Gastroesophageal sphincter (tissue), 4 donors: Measurements from ENCODE around the gene ANKRD23. TPM values are rescaled to one million over a fixed set of nuclear protein-coding genes. Genes with fewer than 3 reads are reported as not detected.

Experiments used
- ATAC-seq: fragments of 150-250 bp; one replicate; pipeline ENCODE4 v1.9.1; 2016; ENCODE audit warnings: mild to moderate bottlenecking, moderate library complexity
- H3K27ac ChIP-seq, 4 donors: fragments of 200-600 bp; sonication (generic) in 3 of 4; 1 replicate in 3 of 4; 2 replicates in 1 of 4; pipeline ENCODE4 v1.5.1; 2016 to 2019
- H3K27me3 ChIP-seq: fragments of 200-600 bp; sonication (generic); one replicate; pipeline ENCODE4 v1.5.1; 2019
- H3K36me3 ChIP-seq, 2 donors: fragments of 200-600 bp; sonication (generic); one replicate each; pipeline ENCODE4 v1.5.1; 2019; ENCODE audit warnings: control low read depth in 1 of 2
- H3K4me1 ChIP-seq, 3 donors: fragments of 200-600 bp; sonication (generic); 1 replicate in 2 of 3; 2 replicates in 1 of 3; pipeline ENCODE4 v1.5.1; 2016 to 2019; ENCODE audit warnings: control low read depth in 2 of 3
- H3K4me3 ChIP-seq, 2 donors: fragments of 200-600 bp; sonication (generic); one replicate each; pipeline ENCODE4 v1.5.1; 2019; ENCODE audit warnings: mild to moderate bottlenecking in 1 of 2, moderate library complexity in 1 of 2
- H3K9me3 ChIP-seq, 3 donors: fragments of 200-600 bp; sonication (generic); one replicate each; pipeline ENCODE4 v1.5.1; 2017 to 2019; ENCODE audit warnings: control low read depth in 2 of 3
- EP300 ChIP-seq: sonication (generic); formaldehyde crosslinking; IDR thresholded peaks from one replicate; pipeline ENCODE4 v1.6.1; 2017; ENCODE audit warnings: antibody characterized with exemption, mild to moderate bottlenecking
- POLR2A ChIP-seq, 2 donors: fragments of 450-650 bp; IDR thresholded peaks; one replicate each; pipeline ENCODE4 v1.6.1; 2017; ENCODE audit warnings: antibody characterized with exemption in 2 of 2, mild to moderate bottlenecking in 2 of 2, moderate library complexity in 1 of 2
- POLR2AphosphoS5 ChIP-seq: sonication (generic); formaldehyde crosslinking; IDR thresholded peaks from one replicate; pipeline ENCODE4 v1.6.1; 2017; ENCODE audit warnings: antibody characterized with exemption
- WGBS, 2 donors: methylation state at CpG; one replicate each; pipeline ENCODE4 v1.1.5; 2018; ENCODE audit warnings: low coverage in 1 of 2; 5-methylcytosine and 5-hydroxymethylcytosine counted together
- total RNA-seq, 4 donors: library from RNA; depleted of rRNA; stranded (reverse); fragments of >200 nt; gene quantifications; one replicate each; pipeline ENCODE4 v1.1.0, GENCODE V29; 2016
- TF ChIP-seq, protein P1 (sequence below), 4 experiments: fragments of 200-600 bp in 2 of 4; fragments of 450-650 bp in 2 of 4; sonication (generic) in 1 of 4; IDR thresholded peaks; one replicate each; pipeline ENCODE4 v1.5.1; 2017 to 2019; ENCODE audit warnings: antibody characterized with exemption in 4 of 4, mild to moderate bottlenecking in 2 of 4, moderate library complexity in 2 of 4

ANKRD23 gene
- total RNA-seq, 4 donors from 2014 or later: 1.2 to 4.9 (median 3.1) TPM

DNA sequence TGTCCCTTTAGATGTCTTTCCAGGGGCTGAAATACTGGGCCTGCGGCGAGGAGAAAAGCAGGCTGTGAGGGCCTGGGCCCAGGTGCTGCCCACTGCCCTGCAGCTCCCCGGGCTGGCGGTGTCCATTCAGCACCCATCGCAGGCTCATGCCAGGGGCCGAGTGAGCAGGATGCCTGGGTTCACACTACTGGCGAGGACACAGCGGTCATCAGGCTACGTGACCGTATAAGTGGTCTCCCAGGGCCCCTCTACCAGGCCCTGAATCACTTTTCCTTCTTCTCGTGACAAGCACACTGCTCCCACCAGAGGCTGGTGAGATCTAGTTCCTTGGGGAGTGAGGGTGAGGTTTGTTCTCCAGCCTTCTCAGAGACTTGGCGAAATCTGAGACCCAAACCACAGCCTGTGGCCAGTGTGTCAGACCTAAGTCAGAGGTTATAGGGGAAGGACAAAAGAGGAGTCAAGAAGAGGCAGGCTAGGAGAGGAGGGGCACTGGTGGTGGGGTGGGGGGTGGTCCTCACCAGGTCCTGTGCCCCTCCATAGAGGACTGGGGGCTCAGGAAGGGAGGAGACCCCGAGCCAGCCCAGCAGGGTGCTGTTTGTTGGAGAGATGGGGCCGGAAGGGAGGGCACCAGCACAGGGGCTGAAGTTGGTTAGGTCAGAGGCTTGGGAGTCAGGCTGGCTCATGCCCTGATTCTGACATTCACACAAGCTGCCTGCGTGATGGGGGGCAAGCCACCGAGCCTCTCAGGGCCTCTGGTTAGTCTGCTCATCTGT is 32.6 kb upstream of the ANKRD23 start:
- Histone ChIP-seq H3K4me1 (peaks cover 0 to 36% (median 17%) of the 10 kb centered on the region in 3 donors), H3K27me3 (no peaks in the 10 kb centered on the region), H3K4me3 (no peak overlapping the region), H3K27ac (no peak overlapping the region), H3K9me3 (no peaks in the 10 kb centered on the region), H3K36me3 (no peaks in the 10 kb centered on the region)
- ATAC-seq: no peak
- WGBS, 2 donors: 50 to 83% methylated on average over 1 of the region's 16 CpGs
- TF ChIP-seq POLR2AphosphoS5 (no peak), EP300 (no peak), POLR2A (IDR thresholded peaks at IDR 0.05) (no peak)
- TF ChIP-seq, protein P1, sequence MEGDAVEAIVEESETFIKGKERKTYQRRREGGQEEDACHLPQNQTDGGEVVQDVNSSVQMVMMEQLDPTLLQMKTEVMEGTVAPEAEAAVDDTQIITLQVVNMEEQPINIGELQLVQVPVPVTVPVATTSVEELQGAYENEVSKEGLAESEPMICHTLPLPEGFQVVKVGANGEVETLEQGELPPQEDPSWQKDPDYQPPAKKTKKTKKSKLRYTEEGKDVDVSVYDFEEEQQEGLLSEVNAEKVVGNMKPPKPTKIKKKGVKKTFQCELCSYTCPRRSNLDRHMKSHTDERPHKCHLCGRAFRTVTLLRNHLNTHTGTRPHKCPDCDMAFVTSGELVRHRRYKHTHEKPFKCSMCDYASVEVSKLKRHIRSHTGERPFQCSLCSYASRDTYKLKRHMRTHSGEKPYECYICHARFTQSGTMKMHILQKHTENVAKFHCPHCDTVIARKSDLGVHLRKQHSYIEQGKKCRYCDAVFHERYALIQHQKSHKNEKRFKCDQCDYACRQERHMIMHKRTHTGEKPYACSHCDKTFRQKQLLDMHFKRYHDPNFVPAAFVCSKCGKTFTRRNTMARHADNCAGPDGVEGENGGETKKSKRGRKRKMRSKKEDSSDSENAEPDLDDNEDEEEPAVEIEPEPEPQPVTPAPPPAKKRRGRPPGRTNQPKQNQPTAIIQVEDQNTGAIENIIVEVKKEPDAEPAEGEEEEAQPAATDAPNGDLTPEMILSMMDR (IDR thresholded peaks at IDR 0.05): no peak

DNA sequence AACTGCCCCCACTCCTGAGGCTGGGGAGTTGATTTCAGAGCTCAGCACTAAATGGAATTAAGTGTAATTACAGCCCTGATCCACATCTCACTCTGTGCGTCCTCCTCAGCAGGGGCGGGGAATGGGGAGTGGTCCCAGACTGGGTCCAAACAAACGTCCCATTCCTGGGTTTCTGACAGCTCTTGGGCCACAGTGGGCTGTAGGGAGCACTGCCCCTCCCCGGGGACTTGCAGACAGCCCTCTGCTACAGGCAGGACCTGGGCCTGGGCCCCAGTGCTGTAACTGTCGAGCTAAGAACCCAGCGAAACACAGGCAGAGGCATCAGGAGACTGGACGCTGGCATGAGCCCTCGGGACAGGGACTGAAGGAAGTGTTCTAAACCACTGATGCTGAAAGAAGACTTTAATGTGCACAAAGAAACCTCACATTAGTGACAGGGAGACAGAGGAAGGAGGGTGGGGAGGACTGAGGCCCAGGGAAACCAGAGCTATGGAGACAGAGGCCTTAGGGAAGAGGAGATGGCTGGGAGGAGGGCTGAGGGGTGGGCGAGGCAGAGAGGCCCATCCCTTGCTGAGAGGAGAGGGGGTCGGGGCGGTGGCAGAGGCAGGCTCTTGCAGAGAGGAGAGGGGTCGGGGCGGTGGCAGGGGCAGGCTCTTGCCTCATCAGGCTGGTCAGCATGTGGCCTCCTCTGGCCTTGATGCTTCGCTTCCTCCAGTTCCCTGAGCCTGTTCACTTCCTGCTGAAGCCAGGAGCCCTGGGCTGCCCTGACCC is 31.9 kb upstream of the ANKRD23 start:
- H3K4me3 ChIP-seq: no peak overlapping the region
- 65% methylated on average over 5 of the region's 14 CpGs; no CpG with 5 or more reads in 1 of the 2 donors for WGBS, 2 donors
- H3K36me3 ChIP-seq: no peaks in the 10 kb centered on the region
- no peak for ATAC-seq
- no peaks in the 10 kb centered on the region for H3K27me3 ChIP-seq
- H3K27ac ChIP-seq: no peak overlapping the region
- H3K9me3 ChIP-seq: no peaks in the 10 kb centered on the region
- H3K4me1 ChIP-seq: peaks cover 0 to 44% (median 17%) of the 10 kb centered on the region in 3 donors
- TF ChIP-seq, protein P1 (IDR thresholded peaks at IDR 0.05): no peak
- no peak for TF ChIP-seq POLR2A (IDR thresholded peaks at IDR 0.05)

DNA sequence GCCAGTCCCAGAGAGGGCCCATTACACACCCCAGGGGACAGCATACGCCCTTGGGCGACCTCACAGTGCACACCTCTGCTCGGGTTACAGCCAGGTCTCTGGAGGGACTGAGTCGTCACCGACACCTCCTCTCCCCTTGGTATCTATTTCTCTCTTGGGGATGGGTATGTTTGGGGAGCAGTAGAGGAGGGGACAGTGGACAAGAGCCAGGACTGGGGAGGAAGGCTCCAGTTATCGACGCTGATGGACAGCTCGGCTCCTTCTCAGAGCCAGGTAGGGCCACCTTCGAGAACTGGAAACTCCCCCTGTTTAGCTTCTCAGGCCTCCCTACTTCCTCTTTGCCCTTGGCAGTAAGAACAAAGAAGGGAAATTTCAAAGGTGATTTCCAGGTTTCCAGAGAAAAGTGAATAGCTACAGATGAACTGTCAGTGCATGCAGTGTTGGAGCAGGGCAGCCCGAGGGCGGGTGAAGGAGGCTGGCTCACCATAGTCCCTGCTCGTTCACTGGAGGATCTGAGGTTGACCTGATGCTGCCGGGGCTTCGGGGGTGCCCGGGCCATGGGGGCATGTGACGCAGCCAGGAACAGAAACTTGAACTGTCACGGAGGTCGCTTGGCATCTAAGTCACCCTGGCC is 30.5 kb upstream of the ANKRD23 start:
- 43 to 63% methylated on average over 4 to 7 of the region's 18 CpGs for WGBS, 2 donors
- TF ChIP-seq, protein P1 (IDR thresholded peaks at IDR 0.05): no peak
- TF ChIP-seq POLR2AphosphoS5: no peak
- TF ChIP-seq POLR2A (IDR thresholded peaks at IDR 0.05): no peak
- no peak for TF ChIP-seq EP300
- H3K36me3 ChIP-seq: no peaks in the 10 kb centered on the region
- H3K4me1 ChIP-seq: peaks cover 0 to 48% (median 17%) of the 10 kb centered on the region in 3 donors
- no peak for ATAC-seq
- no peak overlapping the region for H3K4me3 ChIP-seq
- H3K9me3 ChIP-seq: no peaks in the 10 kb centered on the region
- peak overlapping the region in 3 of 4 donors; percentile 56 to 66 (median 58) for H3K27ac ChIP-seq
- no peaks in the 10 kb centered on the region for H3K27me3 ChIP-seq

DNA sequence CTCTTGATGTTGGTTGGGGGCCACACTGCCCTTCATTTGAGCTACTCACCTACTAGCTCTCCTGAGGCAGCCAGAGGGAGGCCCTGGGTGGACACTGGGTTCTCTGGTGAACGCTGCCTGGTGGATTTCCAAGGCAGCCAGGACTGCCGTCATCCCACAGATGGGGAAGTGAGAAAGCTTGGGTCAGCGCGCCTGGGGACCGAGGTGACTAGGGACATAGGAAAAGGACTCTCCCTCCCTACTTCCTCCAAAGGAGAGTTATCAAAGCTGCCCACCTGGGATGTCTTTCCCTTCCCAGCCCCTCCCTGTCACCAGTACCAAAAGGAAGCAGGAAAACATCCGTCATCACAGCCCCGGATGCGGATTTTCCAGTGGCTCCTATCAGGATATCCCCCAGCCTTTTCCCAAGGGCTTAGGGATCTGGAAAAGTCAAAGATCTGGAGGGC is 29.9 kb upstream of the ANKRD23 start:
- peak; percentile 6 for ATAC-seq
- TF ChIP-seq, protein P1 (IDR thresholded peaks at IDR 0.05): no peak
- TF ChIP-seq POLR2A (IDR thresholded peaks at IDR 0.05) (no peak), EP300 (no peak), POLR2AphosphoS5 (no peak)
- Histone ChIP-seq H3K36me3 (no peaks in the 10 kb centered on the region), H3K27me3 (no peaks in the 10 kb centered on the region), H3K4me3 (no peak overlapping the region), H3K9me3 (no peaks in the 10 kb centered on the region), H3K4me1 (peaks cover 0 to 48% (median 17%) of the 10 kb centered on the region in 3 donors), H3K27ac (peak overlapping the region in 3 of 4 donors; percentile 56 to 66 (median 58))
- WGBS, 2 donors: 69% methylated on average over 7 of the region's 8 CpGs; no CpG with 5 or more reads in 1 of the 2 donors
